HG02938 (cell line): ENCODE data around the gene ANO1.
"Not testable (repeated sequence)": the region's sequence is repeated elsewhere in the genome, so short reads cannot be mapped to it uniquely, and the experiment has no call there.

Experiments
- ATAC-seq: cut with Tn5 transposase; IDR thresholded peaks from one replicate; pipeline ENCODE4 v1.9.1; 2021; ENCODE audit warnings: mild to moderate bottlenecking, moderate library complexity; ENCODE audit not compliant: unreplicated experiment

ANO1 gene

GRCh38 chr11:70205049-70205725 is 127.1 kb downstream of the ANO1 start:
- no peak for ATAC-seq

- no peak for ATAC-seq
Observed at GRCh38 chr11:70205766-70206165, 127.6 kb downstream of the ANO1 start.

GRCh38 chr11:70206226-70206981 is 128.3 kb downstream of the ANO1 start:
- ATAC-seq: no peak

- no peak for ATAC-seq
Observed at GRCh38 chr11:70206982-70207376, 128.9 kb downstream of the ANO1 start.

- ATAC-seq: no peak
Observed at GRCh38 chr11:70207531-70208131, 129.5 kb downstream of the ANO1 start.

- no peak for ATAC-seq
Observed at GRCh38 chr11:70209391-70209912, 131.3 kb downstream of the ANO1 start.

GRCh38 chr11:70210051-70210501 is 132.0 kb downstream of the ANO1 start:
- no peak for ATAC-seq

- ATAC-seq: no peak
Observed at GRCh38 chr11:70210530-70210929, 132.4 kb downstream of the ANO1 start.

- ATAC-seq: no peak
Observed at GRCh38 chr11:70212227-70212811, 134.2 kb downstream of the ANO1 start.

GRCh38 chr11:70217388-70217787 is 139.3 kb downstream of the ANO1 start:
- ATAC-seq: not testable (repeated sequence)

- not testable (repeated sequence) for ATAC-seq
Observed at GRCh38 chr11:70218076-70218475, 140.0 kb downstream of the ANO1 start.

- no peak for ATAC-seq
Observed at GRCh38 chr11:70220136-70220535, 142.0 kb downstream of the ANO1 start.

- no peak for ATAC-seq
Observed at GRCh38 chr11:70220920-70221319, 142.8 kb downstream of the ANO1 start.

GRCh38 chr11:70225681-70226177 is 147.6 kb downstream of the ANO1 start:
- no peak for ATAC-seq

GRCh38 chr11:70226183-70226582 is 148.1 kb downstream of the ANO1 start:
- no peak for ATAC-seq

GRCh38 chr11:70226967-70227366 is 148.8 kb downstream of the ANO1 start:
- ATAC-seq: no peak

GRCh38 chr11:70229737-70230136 is 151.6 kb downstream of the ANO1 start:
- ATAC-seq: no peak

- ATAC-seq: no peak
Observed at GRCh38 chr11:70230151-70230839, 152.2 kb downstream of the ANO1 start.

GRCh38 chr11:70230840-70231710 is 153.0 kb downstream of the ANO1 start:
- no peak for ATAC-seq

GRCh38 chr11:70233034-70233433 is 154.9 kb downstream of the ANO1 start:
- ATAC-seq: no peak
